Testis (tissue), 2 donors: ENCODE results near the gene TSPAN8.

Experiments used
- CTCF ChIP-seq, 3 experiments: fragments of 450-650 bp in 2 of 3; fragments of 200-600 bp in 1 of 3; sonication (generic) in 1 of 3; IDR thresholded peaks; one replicate each; pipeline ENCODE4 v1.5.1; 2016 to 2019; ENCODE audit warnings: antibody characterized with exemption in 3 of 3, mild to moderate bottlenecking in 2 of 3, moderate library complexity in 1 of 3
- POLR2A ChIP-seq: fragments of 450-650 bp; IDR thresholded peaks from one replicate; pipeline ENCODE4 v1.6.1; 2017; ENCODE audit warnings: antibody characterized with exemption, mild to moderate bottlenecking, moderate library complexity

- no peak for TF ChIP-seq CTCF (IDR thresholded peaks at IDR 0.05)
- no peak for TF ChIP-seq POLR2A
Observed at GRCh38 chr12:71164568-71165197, 6.9 kb upstream of the TSPAN8 start.
